K562 (cell line): ENCODE measurements around the gene PIK3R2. TPM values are rescaled to one million over a fixed set of nuclear protein-coding genes. Genes with fewer than 3 reads are reported as not detected.

ENCODE experiments used
- AFF1 ChIP-seq, 2 experiments: fragments of 450-650 bp; IDR thresholded peaks; 2 replicates each; pipeline ENCODE4 v1.6.1; 2018; ENCODE audit warnings: mild to moderate bottlenecking in 2 of 2, low read depth in 1 of 2; ENCODE audit not compliant: partially characterized antibody in 2 of 2
- ARHGAP35 ChIP-seq: fragments of 450-650 bp; IDR thresholded peaks from 2 replicates; pipeline ENCODE4 v1.6.1; 2018; ENCODE audit not compliant: partially characterized antibody
- BRD4 ChIP-seq: fragments of 200-600 bp; sonication (generic); IDR thresholded peaks from 2 replicates; pipeline ENCODE4 v1.6.1; 2017; ENCODE audit warnings: inconsistent platforms
- CHD1 ChIP-seq: fragments of 200-600 bp; sonication (generic); IDR thresholded peaks from one replicate; pipeline ENCODE4 v1.6.1; 2012; ENCODE audit warnings: mild to moderate bottlenecking, moderate library complexity, low read length, inconsistent platforms
- CHD2 ChIP-seq: IDR thresholded peaks from 2 replicates; pipeline ENCODE4 v1.6.1; 2011; ENCODE audit warnings: low read depth, low read length
- CTBP1 ChIP-seq: fragments of 450-650 bp; IDR thresholded peaks from 2 replicates; pipeline ENCODE4 v1.6.1; 2016; ENCODE audit warnings: borderline replicate concordance
- ID3 ChIP-seq, 2 experiments: fragments of 250-450 bp in 1 of 2; fragments of 450-650 bp in 1 of 2; sonication (Bioruptor Pico) in 1 of 2; IDR thresholded peaks; 2 replicates each; pipeline versions ENCODE4 v1.6.1 to v1.8.0; 2016 to 2021; ENCODE audit warnings: mild to moderate bottlenecking in 2 of 2, moderate library complexity in 2 of 2, missing compliant biosample characterization in 1 of 2, missing genetic modification characterization in 1 of 2
- MAX ChIP-seq: sonication (generic); formaldehyde crosslinking; IDR thresholded peaks from 2 replicates; pipeline ENCODE4 v1.9.0; 2022; ENCODE audit warnings: mild to moderate bottlenecking, missing genetic modification reagents
- MED1 ChIP-seq: sonication (generic); formaldehyde crosslinking; IDR thresholded peaks from 2 replicates; pipeline ENCODE4 v1.8.1; 2023; ENCODE audit warnings: missing genetic modification reagents, borderline replicate concordance
- MIER1 ChIP-seq: fragments of 450-650 bp; IDR thresholded peaks from 2 replicates; pipeline ENCODE4 v1.6.1; 2016; ENCODE audit warnings: antibody characterized with exemption, mild to moderate bottlenecking, low read depth
- MLLT1 ChIP-seq, 2 experiments: fragments of 450-650 bp; IDR thresholded peaks; 2 replicates each; pipeline ENCODE4 v1.6.1; 2016
- PREB ChIP-seq: sonication (generic); formaldehyde crosslinking; IDR thresholded peaks from 2 replicates; pipeline ENCODE4 v1.8.1; 2023; ENCODE audit warnings: mild to moderate bottlenecking, missing genetic modification reagents
- RAD51 ChIP-seq: fragments of 450-650 bp; IDR thresholded peaks from 2 replicates; pipeline ENCODE4 v1.7.1; 2016; ENCODE audit warnings: low read depth, mild to moderate bottlenecking, borderline replicate concordance
- RB1 ChIP-seq: fragments of 450-650 bp; IDR thresholded peaks from 2 replicates; pipeline ENCODE4 v1.6.1; 2017; ENCODE audit warnings: low read depth, mild to moderate bottlenecking
- RCOR1 ChIP-seq, 2 experiments: IDR thresholded peaks; 2 replicates each; pipeline ENCODE4 v1.6.1; 2012; ENCODE audit warnings: low read depth in 2 of 2, low read length in 2 of 2, borderline replicate concordance in 1 of 2, improper control_type of control experiment in 1 of 2
- STAG1 ChIP-seq: sonication (generic); formaldehyde crosslinking; IDR thresholded peaks from 2 replicates; pipeline ENCODE4 v1.5.0; 2020; ENCODE audit warnings: missing genetic modification reagents, borderline replicate concordance
- YY1 ChIP-seq, 3 experiments: IDR thresholded peaks; 2 replicates each; pipeline ENCODE4 v1.6.1; 2011; ENCODE audit warnings: low read length in 2 of 3, mild to moderate bottlenecking in 2 of 3, moderate library complexity in 2 of 3, borderline replicate concordance in 1 of 3, control low read depth in 1 of 3, low read depth in 1 of 3; ENCODE audit not compliant: insufficient read depth in 3 of 3, insufficient replicate concordance in 2 of 3, control insufficient read depth in 1 of 3, insufficient read length in 1 of 3; ENCODE audit errors: extremely low read depth in 1 of 3
- ZBTB1 ChIP-seq: sonication (generic); formaldehyde crosslinking; IDR thresholded peaks from 2 replicates; pipeline ENCODE4 v1.8.1; 2023; ENCODE audit warnings: missing genetic modification reagents, low read depth, mild to moderate bottlenecking, borderline replicate concordance
- polyA plus RNA-seq, 8 experiments: library from polyadenylated mRNA; depleted of rRNA in 4 of 8; stranded (reverse) in 5 of 8; unstranded in 3 of 8; fragments of >200 nt; fragmentation: Nextera tagmentation in 2 of 8; fragmentation: Illumina TruSeq in 1 of 8; extraction: Ambion mirVana in 2 of 8; extraction: Trizol in 1 of 8; gene quantifications; 2 replicates each; pipeline versions ENCODE4 v1.2.1 to v1.2.3, GENCODE V29; 2011 to 2014; ENCODE audit warnings: inconsistent platforms in 1 of 8, missing spikeins in 1 of 8
- total RNA-seq, 7 experiments: library from RNA; depleted of rRNA in 6 of 7; stranded (reverse); fragments of >200 nt in 6 of 7; fragmentation: Illumina TruSeq in 2 of 7; extraction: Trizol in 2 of 7; gene quantifications; 2 replicates each; pipeline versions ENCODE4 v1.2.1 to v1.2.3, GENCODE V29; 2011 to 2021; ENCODE audit warnings: low replicate concordance in 1 of 7

PIK3R2 gene
- total and polyA plus RNA-seq, 9 of the 15 experiments (the other 6 are each of a cell fraction or from before 2014, with no cell fraction given), result 0.39 to 37.9 (median 5.3) TPM

- TF ChIP-seq YY1 (IDR thresholded peaks at IDR 0.05; ENCODE audit: borderline replicate concordance in 1 of 3, control insufficient read depth in 1 of 3, extremely low read depth in 1 of 3, insufficient read depth in 3 of 3, insufficient read length in 1 of 3, insufficient replicate concordance in 2 of 3, low read depth in 1 of 3, low read length in 2 of 3), result peak in 2 of 3 experiments; percentile 6 to 22
- TF ChIP-seq BRD4, result no peak
- no peak for TF ChIP-seq MIER1
- peak; percentile 71; the same call in 1 of the 2 replicates for TF ChIP-seq CTBP1
- no peak for TF ChIP-seq ARHGAP35
- TF ChIP-seq CHD2, result no peak
- TF ChIP-seq STAG1 (CRISPR knock-in tag), result no peak
- TF ChIP-seq MLLT1 (IDR thresholded peaks at IDR 0.05), result no peak
- TF ChIP-seq CHD1, result no peak
- no peak for TF ChIP-seq MED1 (CRISPR knock-in tag)
- TF ChIP-seq ZBTB1 (CRISPR knock-in tag), result no peak
- TF ChIP-seq RCOR1 (IDR thresholded peaks at IDR 0.05; ENCODE audit: borderline replicate concordance in 1 of 2, low read depth in 2 of 2, low read length in 2 of 2), result peak in 1 of 2 experiments; percentile 18; a peak in 1 of 4 replicates
- TF ChIP-seq MAX (CRISPR knock-in tag), result no peak; the same call in 1 of the 2 replicates
- TF ChIP-seq ID3 (CRISPR knock-in tag; IDR thresholded peaks at IDR 0.05), result no peak
- no peak for TF ChIP-seq ID3 (tag; IDR thresholded peaks at IDR 0.05)
- no peak for TF ChIP-seq AFF1 (IDR thresholded peaks at IDR 0.05; ENCODE audit: low read depth in 1 of 2, partially characterized antibody in 2 of 2)
- TF ChIP-seq RB1, result peak; percentile 68; the same call in 1 of the 2 replicates
- no peak for TF ChIP-seq RAD51
- TF ChIP-seq PREB (CRISPR knock-in tag), result no peak
Observed at GRCh38 chr19:18109733-18110608, 43.0 kb upstream of the PIK3R2 start (continued).
